ENCODE results near the gene NPPA.

NPPA gene

GRCh38 chr1:11869104-11869503 is 21.5 kb upstream of the NPPA start:
- no peak for DNase-seq (ENCODE audit: low read depth in 1 of 2, low spot score in 1 of 2)
- no peak for TF ChIP-seq JUND (IDR thresholded peaks at IDR 0.05; ENCODE audit: low read depth)
- in situ Hi-C loops (cut with HindIII; ENCODE audit: low pct_unique_long_range_greater_than_20kb, low sequenced_read_pairs), result no loop called here

GRCh38 chr1:11868331-11868980 is 20.9 kb upstream of the NPPA start:
- TF ChIP-seq JUND (IDR thresholded peaks at IDR 0.05; ENCODE audit: low read depth), result no peak
- no peak for DNase-seq (ENCODE audit: low read depth in 1 of 2, low spot score in 1 of 2)
- in situ Hi-C loops (cut with HindIII; ENCODE audit: low pct_unique_long_range_greater_than_20kb, low sequenced_read_pairs), result no loop called here

GRCh38 chr1:11862890-11863289 is 15.3 kb upstream of the NPPA start:
- no peak for TF ChIP-seq JUND (IDR thresholded peaks at IDR 0.05; ENCODE audit: low read depth)
- in situ Hi-C loops (cut with HindIII; ENCODE audit: low pct_unique_long_range_greater_than_20kb, low sequenced_read_pairs), result no loop called here
- no peak for DNase-seq (ENCODE audit: low read depth in 1 of 2, low spot score in 1 of 2)

- in situ Hi-C loops (cut with HindIII; ENCODE audit: low pct_unique_long_range_greater_than_20kb, low sequenced_read_pairs), result no loop called here
- no peak for DNase-seq (ENCODE audit: low read depth in 1 of 2, low spot score in 1 of 2)
- no peak for TF ChIP-seq JUND (IDR thresholded peaks at IDR 0.05; ENCODE audit: low read depth)
Observed at GRCh38 chr1:11860587-11860986, 13.0 kb upstream of the NPPA start.

- DNase-seq (ENCODE audit: low read depth in 1 of 2, low spot score in 1 of 2), result no peak
- in situ Hi-C loops (cut with HindIII; ENCODE audit: low pct_unique_long_range_greater_than_20kb, low sequenced_read_pairs), result no loop called here
- TF ChIP-seq JUND (IDR thresholded peaks at IDR 0.05; ENCODE audit: low read depth), result no peak
Observed at GRCh38 chr1:11860083-11860482, 12.5 kb upstream of the NPPA start.

GRCh38 chr1:11858968-11859871 is 11.6 kb upstream of the NPPA start:
- in situ Hi-C loops (cut with HindIII; ENCODE audit: low pct_unique_long_range_greater_than_20kb, low sequenced_read_pairs), result no loop called here
- peak; percentile 64 to 76 for DNase-seq (ENCODE audit: low read depth in 1 of 2, low spot score in 1 of 2)
- TF ChIP-seq JUND (IDR thresholded peaks at IDR 0.05; ENCODE audit: low read depth), result no peak

GRCh38 chr1:11858613-11858967 is 11.0 kb upstream of the NPPA start, which contains the start of gene NPPB:
TSS of gene NPPB (minus strand) at chr1:11858945. CDS start at chr1:11858833, 112 bp downstream.
- in situ Hi-C loops (cut with HindIII; ENCODE audit: low pct_unique_long_range_greater_than_20kb, low sequenced_read_pairs), result no loop called here
- DNase-seq (ENCODE audit: low read depth in 1 of 2, low spot score in 1 of 2), result no peak
- TF ChIP-seq JUND (IDR thresholded peaks at IDR 0.05; ENCODE audit: low read depth), result no peak

- no peak for DNase-seq (ENCODE audit: low read depth in 1 of 2, low spot score in 1 of 2)
- TF ChIP-seq JUND (IDR thresholded peaks at IDR 0.05; ENCODE audit: low read depth), result no peak
- in situ Hi-C loops (cut with HindIII; ENCODE audit: low pct_unique_long_range_greater_than_20kb, low sequenced_read_pairs), result no loop called here
Observed at GRCh38 chr1:11858158-11858557, 10.6 kb upstream of the NPPA start.

GRCh38 chr1:11857164-11857851 is 9.7 kb upstream of the NPPA start:
- in situ Hi-C loops (cut with HindIII; ENCODE audit: low pct_unique_long_range_greater_than_20kb, low sequenced_read_pairs), result no loop called here
- no peak for TF ChIP-seq JUND (IDR thresholded peaks at IDR 0.05; ENCODE audit: low read depth)
- DNase-seq (ENCODE audit: low read depth in 1 of 2, low spot score in 1 of 2), result no peak

- in situ Hi-C loops (cut with HindIII; ENCODE audit: low pct_unique_long_range_greater_than_20kb, low sequenced_read_pairs), result no loop called here
- TF ChIP-seq JUND (IDR thresholded peaks at IDR 0.05; ENCODE audit: low read depth), result no peak
- no peak for DNase-seq (ENCODE audit: low read depth in 1 of 2, low spot score in 1 of 2)
Observed at GRCh38 chr1:11856698-11857097, 9.1 kb upstream of the NPPA start.

- TF ChIP-seq JUND (IDR thresholded peaks at IDR 0.05; ENCODE audit: low read depth), result no peak
- in situ Hi-C loops (cut with HindIII; ENCODE audit: low pct_unique_long_range_greater_than_20kb, low sequenced_read_pairs), result no loop called here
- no peak for DNase-seq (ENCODE audit: low read depth in 1 of 2, low spot score in 1 of 2)
Observed at GRCh38 chr1:11855430-11855829, 7.8 kb upstream of the NPPA start.

- TF ChIP-seq JUND (IDR thresholded peaks at IDR 0.05; ENCODE audit: low read depth), result no peak
- in situ Hi-C loops (cut with HindIII; ENCODE audit: low pct_unique_long_range_greater_than_20kb, low sequenced_read_pairs), result no loop called here
Observed at GRCh38 chr1:11854519-11854918, 6.9 kb upstream of the NPPA start.

GRCh38 chr1:11851180-11851579 is 3.6 kb upstream of the NPPA start:
- no peak for DNase-seq (ENCODE audit: low read depth in 1 of 2, low spot score in 1 of 2)
- TF ChIP-seq JUND (IDR thresholded peaks at IDR 0.05; ENCODE audit: low read depth), result no peak

More at GRCh38 chr1:11854519-11854918, 6.9 kb upstream of the NPPA start:
- no peak for DNase-seq (ENCODE audit: low read depth in 1 of 2, low spot score in 1 of 2)

More at GRCh38 chr1:11851180-11851579, 3.6 kb upstream of the NPPA start:
- in situ Hi-C loops (cut with HindIII; ENCODE audit: low pct_unique_long_range_greater_than_20kb, low sequenced_read_pairs), result no loop called here

Data from T47D (cell line).